Measurements from ENCODE around the gene NR4A1. TPM values are rescaled to one million over a fixed set of nuclear protein-coding genes. Genes with fewer than 3 reads are reported as not detected.
"Not testable (repeated sequence)": the region's sequence is repeated elsewhere in the genome, so short reads cannot be mapped to it uniquely, and the experiment has no call there.

The NR4A1 gene
- total RNA-seq, 1 experiment from 2014 or later: 37.9 TPM

DNA sequence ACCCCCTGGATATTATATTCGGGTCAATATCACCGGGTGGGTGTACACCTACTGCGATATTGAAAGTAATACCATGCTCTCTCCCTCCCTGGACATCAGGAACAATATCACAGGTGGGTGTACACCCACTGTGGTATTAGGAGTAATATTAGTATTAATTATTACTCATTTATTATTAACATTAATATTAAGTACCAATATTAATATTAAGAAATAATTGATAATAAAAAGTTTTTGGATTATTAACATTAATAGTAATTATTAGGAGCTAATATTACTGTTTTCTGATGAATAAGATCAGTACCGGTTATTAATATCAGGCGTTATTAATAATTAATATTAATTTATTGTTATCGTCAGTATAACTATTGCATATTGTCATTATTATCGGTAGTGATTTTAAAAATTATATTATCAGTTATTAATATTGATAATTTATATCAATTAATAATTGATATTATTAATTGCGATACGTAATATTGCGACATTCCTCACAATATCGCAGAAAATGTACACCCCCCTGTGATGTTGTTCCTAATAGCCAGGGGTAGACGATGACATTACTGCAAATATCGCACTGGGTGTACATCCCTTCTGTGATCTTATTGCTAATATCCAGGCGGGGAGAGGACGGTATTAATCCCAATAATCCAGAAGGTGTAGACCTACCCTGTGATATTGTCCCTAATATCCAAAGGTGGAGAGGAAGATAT lies 45.2 kb downstream of the NR4A1 start:
- Mint-ChIP-seq H3K27ac (ENCODE audit: unreplicated experiment) (no peak overlapping the region), H3K4me1 (ENCODE audit: low read depth, unreplicated experiment) (peaks cover 8% of the 10 kb centered on the region), H3K27me3 (ENCODE audit: insufficient read depth, unreplicated experiment) (peaks cover 15% of the 10 kb centered on the region)

DNA sequence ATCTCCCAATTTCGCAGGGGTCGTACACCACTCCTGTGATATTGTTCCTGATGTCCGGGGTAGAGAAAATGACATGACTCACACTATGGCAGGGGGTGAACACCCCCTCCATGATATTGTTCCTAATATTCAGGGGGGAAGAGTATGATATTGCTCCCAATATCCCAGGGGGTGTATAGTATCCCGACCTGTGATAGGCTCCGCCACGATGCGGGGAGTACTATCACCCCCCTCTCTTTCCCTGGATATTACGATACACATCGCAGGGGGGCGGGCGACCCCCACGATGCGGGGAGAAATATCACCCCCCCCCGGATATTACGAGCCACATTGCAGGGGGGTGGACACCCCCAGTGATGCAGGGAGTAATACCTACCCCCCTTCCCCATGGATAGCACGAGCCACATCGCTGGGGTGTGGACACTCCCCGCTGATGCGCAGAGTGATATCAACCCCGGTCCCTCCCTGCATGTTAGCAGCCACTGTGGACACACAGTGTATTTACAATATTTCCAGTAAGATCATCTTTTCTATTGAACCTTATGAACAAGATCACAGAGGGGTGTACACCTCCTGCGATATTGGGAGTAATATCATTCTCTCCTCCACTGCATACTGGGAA lies 45.9 kb downstream of the NR4A1 start:
- no peaks in the 10 kb centered on the region for H3K36me3 ChIP-seq (ENCODE audit: control insufficient read depth, insufficient read depth, low read length)
- TF ChIP-seq, protein P1, sequence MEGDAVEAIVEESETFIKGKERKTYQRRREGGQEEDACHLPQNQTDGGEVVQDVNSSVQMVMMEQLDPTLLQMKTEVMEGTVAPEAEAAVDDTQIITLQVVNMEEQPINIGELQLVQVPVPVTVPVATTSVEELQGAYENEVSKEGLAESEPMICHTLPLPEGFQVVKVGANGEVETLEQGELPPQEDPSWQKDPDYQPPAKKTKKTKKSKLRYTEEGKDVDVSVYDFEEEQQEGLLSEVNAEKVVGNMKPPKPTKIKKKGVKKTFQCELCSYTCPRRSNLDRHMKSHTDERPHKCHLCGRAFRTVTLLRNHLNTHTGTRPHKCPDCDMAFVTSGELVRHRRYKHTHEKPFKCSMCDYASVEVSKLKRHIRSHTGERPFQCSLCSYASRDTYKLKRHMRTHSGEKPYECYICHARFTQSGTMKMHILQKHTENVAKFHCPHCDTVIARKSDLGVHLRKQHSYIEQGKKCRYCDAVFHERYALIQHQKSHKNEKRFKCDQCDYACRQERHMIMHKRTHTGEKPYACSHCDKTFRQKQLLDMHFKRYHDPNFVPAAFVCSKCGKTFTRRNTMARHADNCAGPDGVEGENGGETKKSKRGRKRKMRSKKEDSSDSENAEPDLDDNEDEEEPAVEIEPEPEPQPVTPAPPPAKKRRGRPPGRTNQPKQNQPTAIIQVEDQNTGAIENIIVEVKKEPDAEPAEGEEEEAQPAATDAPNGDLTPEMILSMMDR (IDR thresholded peaks at IDR 0.05; ENCODE audit: insufficient read depth in 1 of 2, low read depth in 1 of 2, low read length in 1 of 2, severe bottlenecking in 1 of 2, unreplicated experiment in 1 of 2): no peak
- DNase-seq: no peak
- no peak overlapping the region for H3K4me3 Mint-ChIP-seq (ENCODE audit: unreplicated experiment)
- H3K27ac Mint-ChIP-seq (ENCODE audit: unreplicated experiment): no peak overlapping the region
- no peaks in the 10 kb centered on the region for H3K9me3 ChIP-seq
- H3K4me3 ChIP-seq (ENCODE audit: low read depth, low read length): no peak overlapping the region
- no TSS peak for BruUV-seq (replicated peaks)
- no peaks in the 10 kb centered on the region for H3K27me3 ChIP-seq (replicated peaks; ENCODE audit: control insufficient read depth, insufficient read depth, low read length)
- POLR2A ChIA-PET: no interaction called here
- H3K36me3 Mint-ChIP-seq (ENCODE audit: insufficient read depth, unreplicated experiment): no peaks in the 10 kb centered on the region
- CTCF ChIA-PET: no interaction called here
- intact Hi-C loops (cut with micrococcal nuclease; ENCODE audit: unreplicated experiment): no loop called here
- peaks cover 1% of the 10 kb centered on the region for H3K4me1 Mint-ChIP-seq (ENCODE audit: low read depth, unreplicated experiment)
- H3K27me3 Mint-ChIP-seq (ENCODE audit: insufficient read depth, unreplicated experiment): peaks cover 15% of the 10 kb centered on the region
- no peaks in the 10 kb centered on the region for H3K9me3 Mint-ChIP-seq (ENCODE audit: unreplicated experiment)
- peaks cover 5% of the 10 kb centered on the region for H3K4me1 ChIP-seq

More for the DNA sequence above, 45.2 kb downstream of the NR4A1 start:
- intact Hi-C loops (cut with micrococcal nuclease; ENCODE audit: unreplicated experiment): no loop called here
- Mint-ChIP-seq H3K9me3 (ENCODE audit: unreplicated experiment) (no peaks in the 10 kb centered on the region), H3K4me3 (ENCODE audit: unreplicated experiment) (no peak overlapping the region), H3K36me3 (ENCODE audit: insufficient read depth, unreplicated experiment) (no peaks in the 10 kb centered on the region)
- no peaks in the 10 kb centered on the region for H3K36me3 ChIP-seq (ENCODE audit: control insufficient read depth, insufficient read depth, low read length)
- peaks cover 12% of the 10 kb centered on the region for H3K4me1 ChIP-seq
- POLR2A ChIA-PET: no interaction called here
- H3K27me3 ChIP-seq (replicated peaks; ENCODE audit: control insufficient read depth, insufficient read depth, low read length): no peaks in the 10 kb centered on the region
- CTCF ChIA-PET: no interaction called here
- no peak overlapping the region for H3K4me3 ChIP-seq (ENCODE audit: low read depth, low read length)
- H3K9me3 ChIP-seq: no peaks in the 10 kb centered on the region
- no peak for DNase-seq
- BruUV-seq (replicated peaks): no TSS peak
- TF ChIP-seq, protein P1 (IDR thresholded peaks at IDR 0.05; ENCODE audit: insufficient read depth in 1 of 2, low read depth in 1 of 2, low read length in 1 of 2, severe bottlenecking in 1 of 2, unreplicated experiment in 1 of 2): no peak

DNA sequence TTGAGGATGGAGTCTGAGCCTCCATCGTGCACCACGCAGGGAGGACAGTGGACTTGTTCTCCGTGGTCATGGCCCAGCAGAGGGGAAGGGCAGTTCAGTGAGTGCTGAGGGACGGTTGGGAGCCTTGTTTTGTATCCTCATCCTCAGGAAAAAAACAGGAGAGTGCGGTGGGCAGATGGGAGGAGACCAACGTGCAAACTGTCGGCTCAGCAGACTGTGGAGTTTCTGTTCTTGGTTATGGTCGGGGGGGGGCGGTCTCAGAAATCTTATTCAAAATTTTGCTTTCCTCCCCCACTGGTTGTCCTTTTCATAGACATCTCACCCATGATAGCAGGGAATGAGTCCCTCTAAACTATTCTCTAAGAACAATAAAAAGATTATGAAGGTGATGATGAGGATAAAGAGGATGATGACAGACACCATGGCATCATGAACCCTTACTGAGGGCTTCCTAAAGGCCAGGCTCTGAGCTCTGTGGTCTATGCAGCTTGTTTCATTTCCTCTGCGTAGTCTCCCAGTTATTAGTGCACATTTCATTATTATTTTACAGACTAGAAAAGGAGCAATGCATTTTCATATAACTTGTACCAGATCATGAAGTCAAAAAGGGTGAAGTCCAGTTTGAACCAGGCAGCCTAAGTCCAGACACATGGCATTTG lies 53.3 kb downstream of the NR4A1 start:
- H3K9me3 Mint-ChIP-seq (ENCODE audit: unreplicated experiment); CTCF ChIA-PET; POLR2A ChIA-PET; H3K36me3 ChIP-seq (ENCODE audit: control insufficient read depth, insufficient read depth, low read length); H3K36me3 Mint-ChIP-seq (ENCODE audit: insufficient read depth, unreplicated experiment); H3K27me3 ChIP-seq (replicated peaks; ENCODE audit: control insufficient read depth, insufficient read depth, low read length); H3K27me3 Mint-ChIP-seq (ENCODE audit: insufficient read depth, unreplicated experiment); H3K4me3 ChIP-seq (ENCODE audit: low read depth, low read length); H3K4me1 ChIP-seq; H3K4me1 Mint-ChIP-seq (ENCODE audit: low read depth, unreplicated experiment); DNase-seq; H3K4me3 Mint-ChIP-seq (ENCODE audit: unreplicated experiment); H3K9me3 ChIP-seq; H3K27ac Mint-ChIP-seq (ENCODE audit: unreplicated experiment); intact Hi-C loops (cut with micrococcal nuclease; ENCODE audit: unreplicated experiment); BruUV-seq (replicated peaks): not testable (repeated sequence)

Other genes with a start within 250 kb of the NR4A1 start
- 3.5 and 3.6 TPM in 2 replicates for gene FIGNL2, start 202.7 kb upstream of the NR4A1 start, total RNA-seq (2022)
- gene ANKRD33, start 163.3 kb upstream of the NR4A1 start, total RNA-seq (2022): not detected in 2 replicates
- 0.74 TPM in 1 of 2 replicates, not detected in the other for gene ACVRL1, start 143.9 kb upstream of the NR4A1 start, total RNA-seq (2022)
- gene ACVR1B, start 99.7 kb upstream of the NR4A1 start, total RNA-seq (2022): 92.7 and 112 TPM in 2 replicates
- gene TAMALIN, start 44.5 kb upstream of the NR4A1 start, total RNA-seq (2022): 3.7 and 4.1 TPM in 2 replicates
- gene ATG101, start 18.5 kb downstream of the NR4A1 start, total RNA-seq (2022): 67.2 and 78.0 TPM in 2 replicates
- gene SMIM41, start 28.3 kb downstream of the NR4A1 start, total RNA-seq (2022): not detected in 2 replicates
- gene KRT80, start 140.6 kb downstream of the NR4A1 start, total RNA-seq (2022): 0.26 and 0.29 TPM in 2 replicates
- gene KRT7, start 181.8 kb downstream of the NR4A1 start, total RNA-seq (2022): 13.9 and 19.9 TPM in 2 replicates
- not detected in 2 replicates for gene KRT86, start 223.2 kb downstream of the NR4A1 start, total RNA-seq (2022)
- 0.28 and 0.45 TPM in 2 replicates for gene KRT81, start 240.1 kb downstream of the NR4A1 start, total RNA-seq (2022)